ENCODE results near the gene P2RX5. TPM values are rescaled to one million over a fixed set of nuclear protein-coding genes. Genes with fewer than 3 reads are reported as not detected.

P2RX5 gene
- total and polyA plus RNA-seq, 11 donors, result 5.4 to 108 (median 14.3) TPM

DNA sequence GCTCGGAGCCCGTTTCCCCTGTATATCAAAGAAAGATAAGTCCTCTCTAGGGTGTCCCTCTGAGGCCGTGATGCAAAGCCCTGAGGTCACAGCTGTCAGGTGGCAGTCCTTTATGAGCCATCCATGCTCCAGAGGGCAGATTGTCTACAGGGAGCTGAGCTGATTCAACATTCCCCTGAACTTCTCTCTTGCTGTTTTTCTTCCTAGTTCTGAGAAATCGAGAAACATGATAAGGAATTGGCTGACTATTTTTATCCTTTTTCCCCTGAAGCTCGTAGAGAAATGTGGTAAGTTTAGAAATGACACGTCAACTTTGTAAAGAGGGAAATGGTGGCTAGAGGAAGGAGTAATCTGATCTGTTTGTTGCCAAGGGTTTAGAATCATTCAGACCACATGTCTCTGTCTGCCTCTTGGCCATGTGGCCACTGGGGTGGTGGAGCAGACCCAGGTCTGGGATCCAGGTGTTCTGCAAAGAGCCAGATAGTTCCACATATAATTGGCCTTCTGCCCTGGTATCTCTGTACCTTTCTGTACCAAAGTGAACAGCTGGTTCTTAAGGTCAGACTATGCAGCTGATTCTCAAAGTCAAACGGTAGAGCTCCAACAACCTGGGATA, 55.9 kb downstream of the P2RX5 start:
- intact Hi-C loops (cut with DNase I), result loop anchor here in 3 of 10 donors (10.0 kb wide), 2 partner anchors 105 to 595 kb away; no protein-coding TSS in a partner anchor
- Histone ChIP-seq H3K4me1 (peaks cover 0 to 40% (median 24%) of the 10 kb centered on the region in 12 donors), H3K4me3 (no peak overlapping the region), H3K27ac (peak overlapping the region in 10 of 12 donors; percentile 7 to 82 (median 54)), H3K27me3 (no peaks in the 10 kb centered on the region), H3K36me3 (peaks cover 0 to 41% (median 15%) of the 10 kb centered on the region in 9 donors), H3K9me3 (no peaks in the 10 kb centered on the region)
- 23 to 26% (median 24%) methylated on average over 7 of the region's 7 CpGs for WGBS, 4 donors
- ATAC-seq, result no peak
- TF ChIP-seq POLR2A (IDR thresholded peaks at IDR 0.05), result no peak
- TF ChIP-seq, protein P1, sequence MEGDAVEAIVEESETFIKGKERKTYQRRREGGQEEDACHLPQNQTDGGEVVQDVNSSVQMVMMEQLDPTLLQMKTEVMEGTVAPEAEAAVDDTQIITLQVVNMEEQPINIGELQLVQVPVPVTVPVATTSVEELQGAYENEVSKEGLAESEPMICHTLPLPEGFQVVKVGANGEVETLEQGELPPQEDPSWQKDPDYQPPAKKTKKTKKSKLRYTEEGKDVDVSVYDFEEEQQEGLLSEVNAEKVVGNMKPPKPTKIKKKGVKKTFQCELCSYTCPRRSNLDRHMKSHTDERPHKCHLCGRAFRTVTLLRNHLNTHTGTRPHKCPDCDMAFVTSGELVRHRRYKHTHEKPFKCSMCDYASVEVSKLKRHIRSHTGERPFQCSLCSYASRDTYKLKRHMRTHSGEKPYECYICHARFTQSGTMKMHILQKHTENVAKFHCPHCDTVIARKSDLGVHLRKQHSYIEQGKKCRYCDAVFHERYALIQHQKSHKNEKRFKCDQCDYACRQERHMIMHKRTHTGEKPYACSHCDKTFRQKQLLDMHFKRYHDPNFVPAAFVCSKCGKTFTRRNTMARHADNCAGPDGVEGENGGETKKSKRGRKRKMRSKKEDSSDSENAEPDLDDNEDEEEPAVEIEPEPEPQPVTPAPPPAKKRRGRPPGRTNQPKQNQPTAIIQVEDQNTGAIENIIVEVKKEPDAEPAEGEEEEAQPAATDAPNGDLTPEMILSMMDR (IDR thresholded peaks at IDR 0.05), result no peak
- DNase-seq, result peak in 1 of 5 donors; percentile 39

DNA sequence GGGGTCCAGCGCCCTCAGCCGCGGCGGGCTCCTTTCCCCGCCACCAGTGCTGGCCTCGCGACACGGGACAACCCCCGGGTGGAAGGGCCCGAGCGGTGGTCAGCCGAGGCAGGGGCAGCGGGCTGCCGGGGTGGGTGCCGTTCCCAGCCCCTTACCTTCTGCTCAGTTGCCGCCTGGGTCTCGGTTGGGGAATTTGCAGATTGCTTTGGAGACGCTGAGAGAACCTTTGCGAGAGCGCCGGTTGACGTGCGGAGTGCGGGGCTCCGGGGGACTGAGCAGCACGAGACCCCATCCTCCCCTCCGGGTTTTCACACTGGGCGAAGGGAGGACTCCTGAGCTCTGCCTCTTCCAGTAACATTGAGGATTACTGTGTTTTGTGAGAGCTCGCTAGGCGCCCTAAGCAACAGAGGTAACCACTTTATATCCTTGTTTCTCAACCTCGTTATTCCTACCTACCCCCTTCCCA, 59.0 kb downstream of the P2RX5 start:
- Histone ChIP-seq H3K9me3 (no peaks in the 10 kb centered on the region), H3K4me3 (peak overlapping the region; percentile 78 to 100 (median 98)), H3K27me3 (no peaks in the 10 kb centered on the region), H3K4me1 (peaks cover 0 to 57% (median 34%) of the 10 kb centered on the region in 12 donors), H3K36me3 (peaks cover 0 to 28% (median 3%) of the 10 kb centered on the region in 9 donors), H3K27ac (peak overlapping the region; percentile 93 to 99 (median 96))
- DNase-seq (no peak), ATAC-seq (no peak)
- WGBS, 4 donors, result 2% methylated on average over 20 to 31 of the region's 31 CpGs
- TF ChIP-seq, protein P1 (IDR thresholded peaks at IDR 0.05), result no peak
- no peak for TF ChIP-seq POLR2A (IDR thresholded peaks at IDR 0.05)
- intact Hi-C loops (cut with DNase I), result loop anchor here in 5 of 10 donors (1.0 to 10.0 kb wide), 4 partner anchors 31 to 588 kb away; partner anchors contain the start of genes EMC6 (in 2 of the 5) and TAX1BP3 (in 2 of the 5)

DNA sequence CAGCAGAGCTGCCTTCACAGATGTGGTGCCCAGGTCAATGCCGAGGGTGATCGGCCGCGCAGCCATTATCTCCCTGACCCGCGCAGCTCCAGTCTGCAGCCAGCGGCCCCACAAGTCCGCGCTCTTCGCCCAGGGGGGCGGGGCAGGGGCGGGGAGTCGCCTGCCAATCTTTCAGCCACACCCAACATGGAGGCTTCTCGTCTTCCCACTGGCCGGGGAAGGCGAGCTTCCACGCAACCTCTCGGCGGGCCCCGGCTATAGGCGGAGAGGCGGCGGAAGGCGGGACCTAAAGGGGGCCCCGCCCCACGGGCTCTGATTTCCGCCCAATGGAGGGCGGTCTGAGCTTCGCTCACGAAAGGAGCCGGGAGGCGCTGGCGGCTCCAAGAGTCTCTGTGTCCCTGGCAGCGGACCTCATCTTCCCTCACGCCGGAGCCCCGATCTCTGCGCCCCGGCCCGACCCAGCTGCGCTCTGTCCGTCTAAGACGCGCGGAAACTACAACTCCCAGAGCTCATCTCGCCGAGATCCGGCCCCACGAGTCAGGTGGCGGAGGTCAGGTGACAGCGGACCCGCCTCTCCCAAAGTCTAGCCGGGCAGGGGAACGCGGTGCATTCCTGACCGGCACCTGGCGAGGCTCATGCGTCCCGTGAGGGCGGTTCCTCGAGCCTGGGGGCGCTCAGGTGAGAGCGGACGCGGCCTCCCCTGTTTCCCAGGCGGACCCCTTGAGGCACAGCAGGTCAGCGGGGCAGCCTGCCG, 59.6 kb downstream of the P2RX5 start, which contains the start of the genes CTNS and SHPK:
Gene CTNS, plus strand, starts transcription at position 607 of the 754 bp plus-strand sequence. CDS start 3,447 bp downstream, outside the sequence.
Gene SHPK, minus strand, starts transcription at position 97 of the 754 bp plus-strand sequence. Its CDS starts 31 bp downstream, at position 66.
- intact Hi-C loops (cut with DNase I), result loop anchor here in 5 of 10 donors (1.0 to 10.0 kb wide), 4 partner anchors 32 to 588 kb away; partner anchors contain the start of genes EMC6 (in 2 of the 5) and TAX1BP3 (in 2 of the 5)
- Histone ChIP-seq H3K27me3 (no peaks in the 10 kb centered on the region), H3K27ac (peak within 1 kb of the TSS; percentile 93 to 99 (median 96)), H3K9me3 (no peaks in the 10 kb centered on the region), H3K4me3 (peak within 1 kb of the TSS; percentile 78 to 100 (median 98)), H3K36me3 (peaks cover 0 to 28% (median 3%) of the 10 kb centered on the region in 9 donors), H3K4me1 (peaks cover 0 to 54% (median 33%) of the 10 kb centered on the region in 12 donors)
- peak; percentile 98 to 99 (median 98) for ATAC-seq
- peak; percentile 97 to 98 (median 98) for DNase-seq
- 0 to 1% (median 0%) methylated on average over 30 to 68 of the region's 68 CpGs for WGBS, 4 donors
- peak; percentile 25 to 76 for TF ChIP-seq POLR2A (IDR thresholded peaks at IDR 0.05)
- TF ChIP-seq, protein P1 (IDR thresholded peaks at IDR 0.05), result peak in 2 of 12 donors; percentile 8 to 17

Measured in heart left ventricle (tissue), 16 donors.